Mesendoderm (in vitro differentiated cells): ENCODE results near the gene SPAG6.
A peak's percentile ranks its signal among the peaks of the same experiment; 100 is the strongest.

Source experiments
- DNase-seq: peaks from one replicate; pipeline ENCODE4 v3.0.0; 2013
- H2AK5ac ChIP-seq: 2 replicates; pipeline ENCODE4 v1.6.1; 2013; ENCODE audit warnings: low read length, inconsistent platforms
- H2BK120ac ChIP-seq: 2 replicates; pipeline ENCODE4 v1.6.1; 2013; ENCODE audit warnings: low read depth, mild to moderate bottlenecking, low read length, moderate library complexity, mixed read lengths
- H2BK15ac ChIP-seq: replicated peaks from 2 replicates; pipeline ENCODE4 v1.6.1; 2013; ENCODE audit warnings: low read depth, mild to moderate bottlenecking, moderate library complexity
- H2BK5ac ChIP-seq: 2 replicates; pipeline ENCODE4 v1.6.1; 2013; ENCODE audit warnings: low read length, inconsistent platforms
- H3K18ac ChIP-seq: 2 replicates; pipeline ENCODE4 v1.6.1; 2013; ENCODE audit warnings: mild to moderate bottlenecking, low read length, mixed read lengths
- H3K23ac ChIP-seq: one replicate; pipeline ENCODE4 v1.6.1; 2013; ENCODE audit warnings: low read length
- H3K27ac ChIP-seq: 2 replicates; pipeline ENCODE4 v1.5.1; 2013; ENCODE audit warnings: low read depth, mild to moderate bottlenecking, inconsistent platforms, low read length, moderate library complexity
- H3K27me3 ChIP-seq: 2 replicates; pipeline ENCODE4 v1.6.1; 2013; ENCODE audit warnings: low read length, control low read depth, mild to moderate bottlenecking, inconsistent platforms; ENCODE audit not compliant: insufficient read depth, poor library complexity
- H3K36me3 ChIP-seq: 2 replicates; pipeline ENCODE4 v1.6.1; 2013; ENCODE audit warnings: low read length, inconsistent platforms; ENCODE audit not compliant: control insufficient read depth, insufficient read depth
- H3K4ac ChIP-seq: one replicate; pipeline ENCODE4 v1.6.1; 2013; ENCODE audit warnings: low read depth, mild to moderate bottlenecking, low read length, moderate library complexity
- H3K4me1 ChIP-seq: 2 replicates; pipeline ENCODE4 v1.6.1; 2013; ENCODE audit warnings: low read depth, low read length, inconsistent platforms; ENCODE audit not compliant: control insufficient read depth
- H3K4me2 ChIP-seq: 2 replicates; pipeline ENCODE4 v1.6.1; 2013; ENCODE audit warnings: low read length
- H3K4me3 ChIP-seq: 2 replicates; pipeline ENCODE4 v1.5.1; 2013; ENCODE audit warnings: mild to moderate bottlenecking, low read length
- H3K56ac ChIP-seq: one replicate; pipeline ENCODE4 v1.6.1; 2013; ENCODE audit warnings: low read length
- H3K79me1 ChIP-seq: 2 replicates; pipeline ENCODE4 v1.6.1; 2013; ENCODE audit warnings: low read length, inconsistent platforms
- H3K79me2 ChIP-seq: 2 replicates; pipeline ENCODE4 v1.6.1; 2013; ENCODE audit warnings: mild to moderate bottlenecking, low read length; ENCODE audit not compliant: control insufficient read depth, insufficient read depth
- H3K9ac ChIP-seq: 2 replicates; pipeline ENCODE4 v1.6.1; 2013; ENCODE audit warnings: low read length, inconsistent platforms
- H4K5ac ChIP-seq: one replicate; pipeline ENCODE4 v1.6.1; 2013; ENCODE audit warnings: low read length
- H4K8ac ChIP-seq: one replicate; pipeline ENCODE4 v1.6.1; 2013; ENCODE audit warnings: low read depth, mild to moderate bottlenecking, control low read depth, low read length, moderate library complexity
- WGBS: extraction: QIAGEN DNeasy Blood & Tissue Kit; methylation state at CpG from one replicate; pipeline ENCODE4 v1.1.7; 2013; ENCODE audit warnings: low lambda C conversion rate, missing lambda C conversion rate; ENCODE audit not compliant: insufficient coverage; ENCODE audit errors: extremely low coverage; 5-methylcytosine and 5-hydroxymethylcytosine counted together

Gene SPAG6

DNA sequence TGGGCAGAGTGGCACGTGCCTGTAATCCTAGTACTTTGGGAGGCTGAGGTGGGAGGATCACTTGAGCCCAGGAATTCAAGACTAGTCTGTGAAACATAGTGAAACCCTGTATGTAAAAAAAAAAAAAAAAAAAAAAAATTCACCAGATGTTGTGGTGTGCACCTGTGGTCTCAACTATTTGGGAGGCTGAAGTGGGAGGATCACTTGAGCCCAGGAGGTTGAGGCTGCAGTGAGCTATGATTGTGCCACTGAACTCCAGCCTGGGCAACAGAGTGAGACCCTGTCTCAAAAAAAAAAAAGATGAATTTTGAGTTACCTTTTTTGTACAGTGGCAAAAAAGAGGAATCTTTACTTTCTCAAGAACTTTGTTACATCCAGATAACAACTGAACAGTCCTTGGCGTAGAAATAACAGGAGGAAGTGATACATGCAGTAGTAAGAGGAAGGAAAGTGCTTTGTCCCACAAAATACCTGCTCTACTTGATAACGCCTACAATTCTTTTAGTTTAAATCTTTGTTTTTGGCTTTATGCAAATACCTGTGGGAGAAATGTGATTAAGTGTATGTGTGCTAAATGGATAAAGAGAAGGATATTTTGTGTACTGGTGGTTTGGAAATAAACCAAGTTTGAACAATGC lies 29.3 kb downstream of the SPAG6 start:
- Histone ChIP-seq H2AK5ac (no peak overlapping the region), H4K8ac (no peak overlapping the region), H3K4ac (no peak overlapping the region), H3K79me1 (no peaks in the 10 kb centered on the region), H2BK120ac (no peak overlapping the region), H3K18ac (no peak overlapping the region), H2BK5ac (no peak overlapping the region), H3K27me3 (no peaks in the 10 kb centered on the region), H3K4me1 (no peaks in the 10 kb centered on the region), H3K27ac (no peak overlapping the region), H3K79me2 (no peaks in the 10 kb centered on the region), H3K4me3 (no peak overlapping the region), H3K36me3 (no peaks in the 10 kb centered on the region), H3K23ac (no peak overlapping the region), H2BK15ac (no peak overlapping the region), H4K5ac (no peak overlapping the region), H3K56ac (no peak overlapping the region), H3K9ac (no peak overlapping the region), H3K4me2 (no peak overlapping the region)
- DNase-seq = no peak
- no CpG with 5 or more reads among the region's 3 CpGs for WGBS

DNA sequence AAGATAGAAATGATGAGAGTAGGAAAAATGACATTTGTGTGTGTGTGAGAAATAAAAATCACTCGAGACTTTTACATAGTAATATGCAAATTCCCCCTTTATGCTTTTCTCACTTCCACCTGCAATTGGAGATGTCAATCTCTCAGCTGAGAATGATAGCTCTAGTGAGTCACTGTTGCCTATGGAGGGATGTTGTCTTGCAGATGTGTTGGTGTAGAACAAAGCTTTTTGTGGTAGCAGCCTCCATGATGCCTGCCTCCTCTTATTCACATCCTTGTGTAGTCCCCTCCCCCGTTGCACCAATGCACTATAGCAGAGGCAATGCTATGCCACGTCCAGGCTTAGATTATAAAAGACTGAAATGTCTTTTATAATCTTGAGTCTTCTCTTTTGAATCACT lies 33.8 kb downstream of the SPAG6 start:
- H3K9ac ChIP-seq = no peak overlapping the region
- H2BK15ac ChIP-seq = no peak overlapping the region
- no peak overlapping the region for H2BK120ac ChIP-seq
- H3K4me2 ChIP-seq = no peak overlapping the region
- H3K4me1 ChIP-seq = no peaks in the 10 kb centered on the region
- no peak overlapping the region for H3K56ac ChIP-seq
- no peaks in the 10 kb centered on the region for H3K36me3 ChIP-seq
- no peak overlapping the region for H4K5ac ChIP-seq
- H4K8ac ChIP-seq = no peak overlapping the region
- no peak for DNase-seq
- H3K23ac ChIP-seq = no peak overlapping the region
- no peak overlapping the region for H2BK5ac ChIP-seq
- H3K27me3 ChIP-seq = no peaks in the 10 kb centered on the region
- H3K27ac ChIP-seq = no peak overlapping the region
- H3K4ac ChIP-seq = no peak overlapping the region
- H3K18ac ChIP-seq = no peak overlapping the region
- H2AK5ac ChIP-seq = no peak overlapping the region
- WGBS = no CpG with 5 or more reads among the region's 3 CpGs
- no peaks in the 10 kb centered on the region for H3K79me2 ChIP-seq
- H3K79me1 ChIP-seq = no peaks in the 10 kb centered on the region
- H3K4me3 ChIP-seq = no peak overlapping the region

DNA sequence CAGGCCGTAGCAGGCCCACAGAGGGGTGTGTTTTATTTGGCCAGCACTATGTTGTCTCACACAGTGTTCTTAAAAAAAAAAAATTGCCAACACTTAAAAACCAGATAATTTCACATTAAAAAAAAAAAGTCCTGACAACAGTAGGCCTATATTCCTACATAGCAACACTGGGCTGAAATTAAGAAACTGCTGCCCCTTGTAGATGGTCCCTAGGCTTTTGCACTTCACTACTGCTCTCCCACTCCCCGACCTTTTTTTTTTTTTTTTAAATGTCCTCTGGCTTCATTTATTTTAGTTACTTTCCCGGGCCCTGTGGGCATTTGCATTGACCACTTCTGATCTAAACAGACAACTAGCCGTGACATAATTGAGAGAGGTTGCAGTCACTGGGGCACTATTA lies 36.0 kb downstream of the SPAG6 start:
- DNase-seq = no peak
- H3K27ac ChIP-seq = no peak overlapping the region
- H3K4me1 ChIP-seq = no peaks in the 10 kb centered on the region
- H4K8ac ChIP-seq = no peak overlapping the region
- H4K5ac ChIP-seq = no peak overlapping the region
- no CpG with 5 or more reads among the region's 4 CpGs for WGBS
- no peak overlapping the region for H3K4me2 ChIP-seq
- H3K79me1 ChIP-seq = no peaks in the 10 kb centered on the region
- H3K18ac ChIP-seq = no peak overlapping the region
- no peak overlapping the region for H3K23ac ChIP-seq
- no peak overlapping the region for H3K56ac ChIP-seq
- H3K27me3 ChIP-seq = no peaks in the 10 kb centered on the region
- no peak overlapping the region for H2BK120ac ChIP-seq
- H3K4ac ChIP-seq = no peak overlapping the region
- H2AK5ac ChIP-seq = no peak overlapping the region
- H2BK15ac ChIP-seq = no peak overlapping the region
- no peak overlapping the region for H3K4me3 ChIP-seq
- no peak overlapping the region for H3K9ac ChIP-seq
- H2BK5ac ChIP-seq = no peak overlapping the region
- H3K36me3 ChIP-seq = no peaks in the 10 kb centered on the region
- H3K79me2 ChIP-seq = no peaks in the 10 kb centered on the region

DNA sequence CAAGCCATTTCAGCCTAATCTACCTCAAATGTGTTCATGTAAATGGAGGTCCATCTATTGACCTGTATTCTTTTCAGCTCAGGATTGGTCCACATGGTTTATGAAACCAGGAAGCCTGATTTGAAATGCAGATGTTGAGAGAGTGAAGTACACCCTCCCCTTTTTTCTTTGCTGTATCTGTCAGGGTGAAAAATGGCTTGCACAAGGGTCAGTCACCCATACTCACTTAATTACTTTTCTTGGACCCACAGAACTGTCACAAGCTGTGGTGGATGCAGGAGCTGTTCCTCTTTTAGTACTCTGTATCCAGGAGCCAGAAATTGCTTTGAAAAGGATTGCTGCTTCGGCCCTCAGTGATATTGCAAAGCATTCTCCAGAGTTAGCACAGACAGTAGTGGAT lies 41.2 kb downstream of the SPAG6 start:
- WGBS = no CpG with 5 or more reads among the region's 1 CpG
- H3K4ac ChIP-seq = no peak overlapping the region
- H3K23ac ChIP-seq = no peak overlapping the region
- no peak overlapping the region for H3K4me2 ChIP-seq
- no peak overlapping the region for H2AK5ac ChIP-seq
- no peak overlapping the region for H2BK120ac ChIP-seq
- H4K8ac ChIP-seq = no peak overlapping the region
- H3K27ac ChIP-seq = no peak overlapping the region
- no peak overlapping the region for H4K5ac ChIP-seq
- H3K18ac ChIP-seq = no peak overlapping the region
- no peak overlapping the region for H2BK15ac ChIP-seq
- no peaks in the 10 kb centered on the region for H3K79me2 ChIP-seq
- H3K79me1 ChIP-seq = no peaks in the 10 kb centered on the region
- no peak overlapping the region for H3K56ac ChIP-seq
- H3K36me3 ChIP-seq = no peaks in the 10 kb centered on the region
- no peak overlapping the region for H3K9ac ChIP-seq
- no peaks in the 10 kb centered on the region for H3K27me3 ChIP-seq
- DNase-seq = no peak
- no peak overlapping the region for H3K4me3 ChIP-seq
- no peaks in the 10 kb centered on the region for H3K4me1 ChIP-seq
- no peak overlapping the region for H2BK5ac ChIP-seq

DNA sequence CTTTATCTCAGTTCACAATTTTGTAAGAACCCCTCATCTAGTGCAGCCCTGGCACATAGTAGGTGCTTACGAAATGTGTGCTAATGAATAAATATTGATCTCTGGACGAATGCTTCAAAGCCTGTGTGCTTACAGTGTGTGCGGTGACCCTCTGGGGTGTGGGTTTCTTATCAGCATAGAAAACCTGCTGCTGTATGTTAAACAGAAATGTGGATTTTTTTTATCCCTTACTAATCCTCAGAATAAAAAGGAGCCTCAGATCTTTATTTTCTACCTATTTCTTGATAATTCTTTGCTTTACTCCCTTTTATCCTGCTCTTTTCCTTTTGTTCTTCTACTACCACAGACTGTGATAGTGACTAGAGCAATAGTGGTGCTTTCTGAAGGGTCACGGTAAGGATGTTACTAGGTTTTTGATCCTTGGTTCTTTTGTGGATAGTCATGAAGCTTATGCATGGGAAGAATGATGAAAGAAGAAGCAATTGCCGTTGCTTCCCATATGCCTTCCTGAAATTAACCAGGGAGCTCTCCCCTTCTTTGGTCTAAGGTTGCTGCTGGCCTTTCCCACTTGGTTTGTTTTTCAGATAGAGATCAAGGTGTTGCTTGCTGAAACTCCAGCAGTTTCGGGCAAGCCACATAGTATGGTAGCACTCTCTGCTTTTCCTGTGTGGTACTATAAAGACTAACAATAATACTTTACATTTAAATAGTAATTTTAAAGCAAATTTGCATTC lies 44.7 kb downstream of the SPAG6 start:
- Histone ChIP-seq H3K79me1 (no peaks in the 10 kb centered on the region), H2BK5ac (no peak overlapping the region), H3K4me1 (no peaks in the 10 kb centered on the region), H3K36me3 (no peaks in the 10 kb centered on the region), H3K18ac (no peak overlapping the region), H3K4me3 (no peak overlapping the region), H3K4ac (no peak overlapping the region), H4K8ac (no peak overlapping the region), H2AK5ac (no peak overlapping the region), H3K79me2 (no peaks in the 10 kb centered on the region), H3K27ac (no peak overlapping the region), H2BK15ac (no peak overlapping the region), H3K27me3 (no peaks in the 10 kb centered on the region), H2BK120ac (no peak overlapping the region), H3K4me2 (no peak overlapping the region), H3K9ac (no peak overlapping the region), H4K5ac (no peak overlapping the region), H3K56ac (no peak overlapping the region), H3K23ac (no peak overlapping the region)
- peak; percentile 26 for DNase-seq
- no CpG with 5 or more reads among the region's 6 CpGs for WGBS

DNA sequence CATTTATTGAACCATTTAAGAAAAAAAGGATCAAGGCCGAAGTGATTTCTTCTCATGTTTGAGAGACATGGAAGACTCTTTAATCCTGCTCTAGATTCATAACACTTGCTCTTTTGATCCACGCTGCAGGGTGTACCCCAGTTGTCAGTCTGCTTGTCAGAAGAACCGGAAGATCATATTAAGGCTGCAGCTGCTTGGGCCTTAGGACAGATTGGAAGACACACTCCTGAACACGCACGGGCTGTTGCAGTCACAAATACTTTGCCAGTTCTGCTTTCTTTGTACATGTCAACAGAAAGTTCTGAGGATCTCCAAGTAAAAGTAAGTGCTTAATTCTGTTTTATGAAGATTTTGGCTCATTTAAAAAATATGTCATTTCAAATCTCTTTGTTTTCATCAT lies 46.3 kb downstream of the SPAG6 start:
- no peak overlapping the region for H3K9ac ChIP-seq
- H3K23ac ChIP-seq = no peak overlapping the region
- no peak overlapping the region for H2BK120ac ChIP-seq
- H4K5ac ChIP-seq = no peak overlapping the region
- no peak overlapping the region for H4K8ac ChIP-seq
- no peaks in the 10 kb centered on the region for H3K4me1 ChIP-seq
- no peak overlapping the region for H3K56ac ChIP-seq
- H3K4me3 ChIP-seq = no peak overlapping the region
- no peaks in the 10 kb centered on the region for H3K79me2 ChIP-seq
- H3K79me1 ChIP-seq = no peaks in the 10 kb centered on the region
- no peak overlapping the region for H2BK5ac ChIP-seq
- no peaks in the 10 kb centered on the region for H3K36me3 ChIP-seq
- no peak overlapping the region for H2AK5ac ChIP-seq
- H3K4me2 ChIP-seq = no peak overlapping the region
- H3K18ac ChIP-seq = no peak overlapping the region
- WGBS = no CpG with 5 or more reads among the region's 5 CpGs
- H3K4ac ChIP-seq = no peak overlapping the region
- H3K27me3 ChIP-seq = no peaks in the 10 kb centered on the region
- H2BK15ac ChIP-seq = no peak overlapping the region
- H3K27ac ChIP-seq = no peak overlapping the region
- no peak for DNase-seq
